Transverse colon (tissue), 4 donors: Measurements from ENCODE around the gene TNFRSF25.

Experiments
- CTCF ChIP-seq, 5 experiments: fragments of 200-600 bp in 3 of 5; fragments of 450-650 bp in 2 of 5; sonication (generic) in 3 of 5; IDR thresholded peaks; 1 replicate in 2 of 5; 2 replicates in 3 of 5; pipeline ENCODE4 v1.5.1; 2016 to 2017; ENCODE audit warnings: antibody characterized with exemption in 5 of 5, inconsistent platforms in 3 of 5, mild to moderate bottlenecking in 2 of 5, moderate library complexity in 1 of 5
- POLR2A ChIP-seq: fragments of 450-650 bp; IDR thresholded peaks from one replicate; pipeline ENCODE4 v1.6.1; 2016; ENCODE audit warnings: antibody characterized with exemption, mild to moderate bottlenecking, moderate library complexity
- POLR2AphosphoS5 ChIP-seq, 3 donors: sonication (generic); formaldehyde crosslinking; IDR thresholded peaks; one replicate each; pipeline ENCODE4 v1.6.1; 2016; ENCODE audit warnings: antibody characterized with exemption in 3 of 3

GRCh38 chr1:6465461-6466005, 440 bp downstream of the TNFRSF25 start:
- TF ChIP-seq CTCF (IDR thresholded peaks at IDR 0.05): no peak
- no peak for TF ChIP-seq POLR2A
- no peak for TF ChIP-seq POLR2AphosphoS5 (IDR thresholded peaks at IDR 0.05)
